ENCODE results near the gene PLA2G3.
A peak's percentile ranks its signal among the peaks of the same experiment; 100 is the strongest.
"Not testable (repeated sequence)": the region's sequence is repeated elsewhere in the genome, so short reads cannot be mapped to it uniquely, and the experiment has no call there.

The PLA2G3 gene

GRCh38 chr22:31121403-31121802, 18.9 kb downstream of the PLA2G3 start:
- Histone ChIP-seq H3K9me3 (ENCODE audit: control insufficient read depth, insufficient read depth, low read length) (no peaks in the 10 kb centered on the region), H3K9ac (ENCODE audit: low read depth, low read length) (no peak overlapping the region), H3K4me1 (ENCODE audit: control insufficient read depth, insufficient read depth, low read length) (peaks cover 6% of the 10 kb centered on the region), H3K27me3 (ENCODE audit: control insufficient read depth, insufficient read depth, low read length) (peaks cover 3% of the 10 kb centered on the region), H3K4me3 (ENCODE audit: low read depth, low read length) (no peak overlapping the region), H3K36me3 (ENCODE audit: control insufficient read depth, insufficient read depth, low read length) (no peaks in the 10 kb centered on the region)

GRCh38 chr22:31120642-31121041, 19.7 kb downstream of the PLA2G3 start:
- Histone ChIP-seq H3K4me1 (ENCODE audit: control insufficient read depth, insufficient read depth, low read length) (peaks cover 6% of the 10 kb centered on the region), H3K36me3 (ENCODE audit: control insufficient read depth, insufficient read depth, low read length) (no peaks in the 10 kb centered on the region), H3K9ac (ENCODE audit: low read depth, low read length) (no peak overlapping the region), H3K4me3 (ENCODE audit: low read depth, low read length) (no peak overlapping the region), H3K9me3 (ENCODE audit: control insufficient read depth, insufficient read depth, low read length) (no peaks in the 10 kb centered on the region), H3K27me3 (ENCODE audit: control insufficient read depth, insufficient read depth, low read length) (peaks cover 3% of the 10 kb centered on the region)

- H3K27me3 ChIP-seq (ENCODE audit: control insufficient read depth, insufficient read depth, low read length), result peaks cover 3% of the 10 kb centered on the region
- H3K4me3 ChIP-seq (ENCODE audit: low read depth, low read length), result no peak overlapping the region
- H3K36me3 ChIP-seq (ENCODE audit: control insufficient read depth, insufficient read depth, low read length), result no peaks in the 10 kb centered on the region
- H3K9me3 ChIP-seq (ENCODE audit: control insufficient read depth, insufficient read depth, low read length), result no peaks in the 10 kb centered on the region
- peaks cover 6% of the 10 kb centered on the region for H3K4me1 ChIP-seq (ENCODE audit: control insufficient read depth, insufficient read depth, low read length)
- H3K9ac ChIP-seq (ENCODE audit: low read depth, low read length), result no peak overlapping the region
These were observed 20.1 kb downstream of the PLA2G3 start for GRCh38 chr22:31120230-31120629.

- Histone ChIP-seq H3K4me3 (ENCODE audit: low read depth, low read length) (no peak overlapping the region), H3K36me3 (ENCODE audit: control insufficient read depth, insufficient read depth, low read length) (no peaks in the 10 kb centered on the region), H3K9ac (ENCODE audit: low read depth, low read length) (no peak overlapping the region)
These were observed 21.1 kb downstream of the PLA2G3 start for GRCh38 chr22:31119026-31119717.

GRCh38 chr22:31118046-31118820, 22.1 kb downstream of the PLA2G3 start:
- no peaks in the 10 kb centered on the region for H3K9me3 ChIP-seq (ENCODE audit: control insufficient read depth, insufficient read depth, low read length)
- no peak overlapping the region for H3K9ac ChIP-seq (ENCODE audit: low read depth, low read length)
- H3K27me3 ChIP-seq (ENCODE audit: control insufficient read depth, insufficient read depth, low read length), result peaks cover 3% of the 10 kb centered on the region
- no peak overlapping the region for H3K4me3 ChIP-seq (ENCODE audit: low read depth, low read length)
- H3K4me1 ChIP-seq (ENCODE audit: control insufficient read depth, insufficient read depth, low read length), result peaks cover 6% of the 10 kb centered on the region
- H3K36me3 ChIP-seq (ENCODE audit: control insufficient read depth, insufficient read depth, low read length), result no peaks in the 10 kb centered on the region

More at GRCh38 chr22:31119026-31119717, 21.1 kb downstream of the PLA2G3 start:
- Histone ChIP-seq H3K27me3 (ENCODE audit: control insufficient read depth, insufficient read depth, low read length) (peaks cover 3% of the 10 kb centered on the region), H3K9me3 (ENCODE audit: control insufficient read depth, insufficient read depth, low read length) (no peaks in the 10 kb centered on the region), H3K4me1 (ENCODE audit: control insufficient read depth, insufficient read depth, low read length) (peaks cover 6% of the 10 kb centered on the region)

- not testable (repeated sequence) for H3K4me3 ChIP-seq (ENCODE audit: low read depth, low read length); H3K27me3 ChIP-seq (ENCODE audit: control insufficient read depth, insufficient read depth, low read length); H3K9me3 ChIP-seq (ENCODE audit: control insufficient read depth, insufficient read depth, low read length); H3K4me1 ChIP-seq (ENCODE audit: control insufficient read depth, insufficient read depth, low read length); H3K36me3 ChIP-seq (ENCODE audit: control insufficient read depth, insufficient read depth, low read length); H3K9ac ChIP-seq (ENCODE audit: low read depth, low read length)
These were observed 27.7 kb downstream of the PLA2G3 start for GRCh38 chr22:31112547-31113091.

GRCh38 chr22:31107894-31108218, 32.5 kb downstream of the PLA2G3 start:
- H3K4me1 ChIP-seq (ENCODE audit: control insufficient read depth, insufficient read depth, low read length), result peaks cover 7% of the 10 kb centered on the region
- H3K27me3 ChIP-seq (ENCODE audit: control insufficient read depth, insufficient read depth, low read length), result peaks cover 20% of the 10 kb centered on the region
- H3K9me3 ChIP-seq (ENCODE audit: control insufficient read depth, insufficient read depth, low read length), result no peaks in the 10 kb centered on the region
- H3K36me3 ChIP-seq (ENCODE audit: control insufficient read depth, insufficient read depth, low read length), result no peaks in the 10 kb centered on the region
- no peak overlapping the region for H3K9ac ChIP-seq (ENCODE audit: low read depth, low read length)
- peak overlapping the region; percentile 20 for H3K4me3 ChIP-seq (ENCODE audit: low read depth, low read length)

GRCh38 chr22:31107178-31107893, 33.0 kb downstream of the PLA2G3 start, which contains the start of gene SELENOM:
Gene SELENOM, minus strand, starts transcription at chr22:31107568. Its CDS starts 63 bp downstream, at chr22:31107505.
- Histone ChIP-seq H3K9ac (ENCODE audit: low read depth, low read length) (peak within 1 kb of the TSS; percentile 76), H3K36me3 (ENCODE audit: control insufficient read depth, insufficient read depth, low read length) (no peaks in the 10 kb centered on the region), H3K27me3 (ENCODE audit: control insufficient read depth, insufficient read depth, low read length) (peaks cover 20% of the 10 kb centered on the region), H3K4me1 (ENCODE audit: control insufficient read depth, insufficient read depth, low read length) (peaks cover 7% of the 10 kb centered on the region), H3K4me3 (ENCODE audit: low read depth, low read length) (peak within 1 kb of the TSS; percentile 91), H3K9me3 (ENCODE audit: control insufficient read depth, insufficient read depth, low read length) (no peaks in the 10 kb centered on the region)

- H3K9ac ChIP-seq (ENCODE audit: low read depth, low read length), result peak overlapping the region; percentile 76
- H3K9me3 ChIP-seq (ENCODE audit: control insufficient read depth, insufficient read depth, low read length), result no peaks in the 10 kb centered on the region
These were observed 33.6 kb downstream of the PLA2G3 start for GRCh38 chr22:31106731-31107177.

GRCh38 chr22:31106001-31106571, 34.2 kb downstream of the PLA2G3 start:
- Histone ChIP-seq H3K9me3 (ENCODE audit: control insufficient read depth, insufficient read depth, low read length) (no peaks in the 10 kb centered on the region), H3K36me3 (ENCODE audit: control insufficient read depth, insufficient read depth, low read length) (no peaks in the 10 kb centered on the region), H3K27me3 (ENCODE audit: control insufficient read depth, insufficient read depth, low read length) (peaks cover 20% of the 10 kb centered on the region), H3K4me1 (ENCODE audit: control insufficient read depth, insufficient read depth, low read length) (peaks cover 7% of the 10 kb centered on the region), H3K4me3 (ENCODE audit: low read depth, low read length) (peak overlapping the region; percentile 91), H3K9ac (ENCODE audit: low read depth, low read length) (no peak overlapping the region)

More at GRCh38 chr22:31106731-31107177, 33.6 kb downstream of the PLA2G3 start:
- Histone ChIP-seq H3K27me3 (ENCODE audit: control insufficient read depth, insufficient read depth, low read length) (peaks cover 20% of the 10 kb centered on the region), H3K4me3 (ENCODE audit: low read depth, low read length) (peak overlapping the region; percentile 91), H3K4me1 (ENCODE audit: control insufficient read depth, insufficient read depth, low read length) (peaks cover 7% of the 10 kb centered on the region), H3K36me3 (ENCODE audit: control insufficient read depth, insufficient read depth, low read length) (no peaks in the 10 kb centered on the region)

- Histone ChIP-seq H3K27me3 (ENCODE audit: control insufficient read depth, insufficient read depth, low read length) (peaks cover 20% of the 10 kb centered on the region), H3K4me1 (ENCODE audit: control insufficient read depth, insufficient read depth, low read length) (peaks cover 7% of the 10 kb centered on the region), H3K36me3 (ENCODE audit: control insufficient read depth, insufficient read depth, low read length) (no peaks in the 10 kb centered on the region), H3K9me3 (ENCODE audit: control insufficient read depth, insufficient read depth, low read length) (no peaks in the 10 kb centered on the region), H3K9ac (ENCODE audit: low read depth, low read length) (no peak overlapping the region), H3K4me3 (ENCODE audit: low read depth, low read length) (peak overlapping the region; percentile 39)
These were observed 34.9 kb downstream of the PLA2G3 start for GRCh38 chr22:31105282-31105929.
